DND-41 (cell line): ENCODE results near the gene MAT1A.
A peak's percentile ranks its signal among the peaks of the same experiment; 100 is the strongest.

Experiments
- ATAC-seq: fragments of 200-7000 bp; cut with Tn5 transposase; 3 replicates; pipeline ENCODE4 v1.9.1; 2021; ENCODE audit warnings: low read depth; ENCODE audit not compliant: insufficient read depth
- DNase-seq: peaks from one replicate; pipeline ENCODE4 v3.0.0-alpha.2; 2020
- H2AFZ ChIP-seq: 2 replicates; pipeline ENCODE4 v1.6.0; 2012; ENCODE audit warnings: low read depth, low read length
- H3K27ac ChIP-seq: 2 replicates; pipeline ENCODE4 v1.5.1; 2012; ENCODE audit warnings: low read length, inconsistent platforms
- H3K27me3 ChIP-seq: fragments of 200-600 bp; sonication (generic); 2 replicates; pipeline ENCODE4 v1.6.0; 2012; ENCODE audit warnings: low read length, mild to moderate bottlenecking, inconsistent platforms; ENCODE audit not compliant: insufficient read depth, poor library complexity
- H3K36me3 ChIP-seq: 2 replicates; pipeline ENCODE4 v1.5.1; 2012; ENCODE audit warnings: low read length, inconsistent platforms; ENCODE audit not compliant: insufficient read depth
- H3K4me1 ChIP-seq: 2 replicates; pipeline ENCODE4 v1.5.1; 2012; ENCODE audit warnings: mild to moderate bottlenecking, low read length; ENCODE audit not compliant: insufficient read depth
- H3K4me2 ChIP-seq: 2 replicates; pipeline ENCODE4 v1.6.0; 2012; ENCODE audit warnings: mild to moderate bottlenecking, moderate library complexity, low read length, inconsistent platforms; ENCODE audit not compliant: insufficient read depth
- H3K4me3 ChIP-seq, 2 experiments: fragments of 200-600 bp in 1 of 2; shearing (Covaris generic) in 1 of 2; 2 replicates each; pipeline ENCODE4 v1.5.1; 2012 to 2016; ENCODE audit warnings: inconsistent platforms in 2 of 2, low read length in 2 of 2, mild to moderate bottlenecking in 2 of 2, low read depth in 1 of 2, moderate library complexity in 1 of 2
- H3K79me2 ChIP-seq: 2 replicates; pipeline ENCODE4 v1.6.0; 2012; ENCODE audit warnings: low read length, inconsistent platforms; ENCODE audit not compliant: insufficient read depth
- H3K9ac ChIP-seq: 2 replicates; pipeline ENCODE4 v1.6.0; 2012; ENCODE audit warnings: low read depth, mild to moderate bottlenecking, inconsistent platforms, low read length, moderate library complexity
- H3K9me3 ChIP-seq: 2 replicates; pipeline ENCODE4 v1.5.1; 2012; ENCODE audit warnings: low read length, moderate library complexity, mild to moderate bottlenecking, inconsistent platforms; ENCODE audit not compliant: insufficient read depth, severe bottlenecking
- H4K20me1 ChIP-seq: 2 replicates; pipeline ENCODE4 v1.6.0; 2012; ENCODE audit warnings: low read length; ENCODE audit not compliant: insufficient read depth
- CTCF ChIP-seq: IDR thresholded peaks from 2 replicates; pipeline ENCODE4 v1.5.1; 2012; ENCODE audit warnings: borderline replicate concordance, low read length, moderate library complexity, mild to moderate bottlenecking; ENCODE audit not compliant: poor library complexity, severe bottlenecking; ENCODE audit errors: extremely low read depth
- EZH2 ChIP-seq: IDR thresholded peaks from 3 replicates; pipeline ENCODE4 v1.6.1; 2012; ENCODE audit warnings: borderline replicate concordance, low read depth, mild to moderate bottlenecking, moderate library complexity, low read length, inconsistent platforms; ENCODE audit not compliant: severe bottlenecking

Gene MAT1A

GRCh38 chr10:80289451-80290287 lies at the start of gene MAT1A:
Gene MAT1A, minus strand, starts transcription at chr10:80289658. Its CDS starts 235 bp downstream, at chr10:80289423.
- Histone ChIP-seq H3K36me3 (no peaks in the 10 kb centered on the region), H4K20me1 (no peaks in the 10 kb centered on the region), H3K27me3 (peaks cover 13% of the 10 kb centered on the region), H3K9me3 (no peaks in the 10 kb centered on the region), H3K4me1 (no peaks in the 10 kb centered on the region), H2AFZ (no peak within 1 kb of the TSS), H3K4me2 (no peak within 1 kb of the TSS), H3K9ac (no peak within 1 kb of the TSS), H3K27ac (no peak within 1 kb of the TSS), H3K4me3 (no peak within 1 kb of the TSS), H3K79me2 (no peaks in the 10 kb centered on the region)
- no peak for ATAC-seq
- peak; percentile 5 for TF ChIP-seq CTCF
- TF ChIP-seq EZH2, result no peak
- DNase-seq, result no peak

GRCh38 chr10:80333983-80334382 lies 44.5 kb upstream of the MAT1A start:
- no peak overlapping the region for H2AFZ ChIP-seq

GRCh38 chr10:80324891-80325364 lies 35.5 kb upstream of the MAT1A start:
- Histone ChIP-seq H3K9ac (no peak overlapping the region), H3K9me3 (no peaks in the 10 kb centered on the region), H3K4me1 (no peaks in the 10 kb centered on the region), H3K27ac (no peak overlapping the region), H4K20me1 (no peaks in the 10 kb centered on the region), H2AFZ (no peak overlapping the region), H3K79me2 (no peaks in the 10 kb centered on the region), H3K4me3 (no peak overlapping the region), H3K4me2 (no peak overlapping the region), H3K36me3 (no peaks in the 10 kb centered on the region), H3K27me3 (peaks cover 3% of the 10 kb centered on the region)
- DNase-seq, result no peak
- TF ChIP-seq CTCF, result no peak
- no peak for TF ChIP-seq EZH2
- ATAC-seq, result no peak

More at GRCh38 chr10:80333983-80334382, 44.5 kb upstream of the MAT1A start:
- DNase-seq (no peak), ATAC-seq (no peak)
- TF ChIP-seq EZH2 (no peak), CTCF (no peak)
- no peaks in the 10 kb centered on the region for H3K79me2 ChIP-seq
- H3K9me3 ChIP-seq, result no peaks in the 10 kb centered on the region
- no peak overlapping the region for H3K27ac ChIP-seq
- H3K4me3 ChIP-seq, result no peak overlapping the region
- H3K27me3 ChIP-seq, result peaks cover 17% of the 10 kb centered on the region
- H4K20me1 ChIP-seq, result no peaks in the 10 kb centered on the region
- no peak overlapping the region for H3K9ac ChIP-seq
- H3K4me2 ChIP-seq, result no peak overlapping the region
- H3K4me1 ChIP-seq, result no peaks in the 10 kb centered on the region
- H3K36me3 ChIP-seq, result no peaks in the 10 kb centered on the region
